ENCODE measurements around the gene OSBP.

OSBP gene

GRCh38 chr11:59607703-59608454, 7.7 kb downstream of the OSBP start:
- DNase-seq, result no peak

- no peak for DNase-seq
These were observed 13.1 kb downstream of the OSBP start for GRCh38 chr11:59602432-59602831.

- no peak for DNase-seq
These were observed 13.8 kb downstream of the OSBP start for GRCh38 chr11:59601788-59602187.

DNA sequence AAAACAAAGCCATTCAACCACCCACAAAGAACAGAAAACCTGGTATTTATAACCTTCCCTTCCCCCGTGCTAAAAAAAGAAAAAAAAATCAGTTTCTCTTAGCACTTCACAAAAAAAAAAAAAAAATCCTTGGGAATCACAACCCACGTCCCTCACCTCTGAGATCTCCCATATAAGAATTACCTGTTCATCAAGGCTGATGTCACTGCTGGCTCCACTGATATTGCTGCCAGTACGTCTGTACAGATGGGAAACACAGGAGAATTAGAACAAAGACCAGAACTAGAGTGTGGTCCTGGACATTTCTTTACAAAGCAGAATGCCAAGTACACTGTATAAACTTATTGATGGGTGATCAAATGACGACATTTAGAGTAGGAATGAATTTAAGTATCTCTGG, 14.9 kb downstream of the OSBP start:
- DNase-seq, result no peak

DNA sequence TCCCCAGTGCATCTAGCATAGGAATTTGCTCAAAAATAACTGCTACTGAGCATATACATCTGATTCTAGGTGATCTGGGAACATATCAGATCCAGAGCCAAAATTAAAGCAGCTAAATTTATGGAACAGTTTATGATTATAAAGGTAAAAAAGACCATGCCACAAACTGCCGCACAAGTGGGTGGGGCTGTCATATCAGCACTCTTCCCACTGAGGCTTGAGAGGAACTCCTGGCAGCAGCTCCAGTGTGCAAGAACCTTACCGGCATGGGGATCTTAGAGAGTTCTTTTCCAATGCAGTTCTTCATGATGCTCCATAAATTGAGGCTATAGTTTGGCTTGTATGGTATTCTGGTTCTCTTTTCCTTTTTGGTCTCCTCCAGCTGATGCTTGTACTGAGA, 15.3 kb downstream of the OSBP start:
- no peak for DNase-seq

DNA sequence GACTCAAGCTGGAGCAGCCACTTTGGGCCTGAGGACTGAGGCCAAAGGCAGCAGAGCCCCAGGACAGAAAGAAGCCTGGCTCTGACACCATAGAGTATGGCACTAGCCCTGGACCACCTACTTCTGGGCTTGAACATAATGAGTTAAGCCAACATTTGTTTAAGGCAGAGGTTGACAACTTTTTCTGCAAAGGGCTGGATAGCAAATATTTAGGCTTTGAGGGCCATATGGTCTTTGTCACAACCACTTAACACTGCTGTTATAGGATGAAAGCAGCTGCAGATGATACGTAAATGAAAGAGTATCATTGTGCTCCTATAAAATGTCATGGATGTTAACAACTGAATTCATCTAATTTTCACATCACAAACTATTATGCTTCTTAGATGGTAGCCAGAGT, 16.6 kb downstream of the OSBP start:
- DNase-seq, result no peak

DNA sequence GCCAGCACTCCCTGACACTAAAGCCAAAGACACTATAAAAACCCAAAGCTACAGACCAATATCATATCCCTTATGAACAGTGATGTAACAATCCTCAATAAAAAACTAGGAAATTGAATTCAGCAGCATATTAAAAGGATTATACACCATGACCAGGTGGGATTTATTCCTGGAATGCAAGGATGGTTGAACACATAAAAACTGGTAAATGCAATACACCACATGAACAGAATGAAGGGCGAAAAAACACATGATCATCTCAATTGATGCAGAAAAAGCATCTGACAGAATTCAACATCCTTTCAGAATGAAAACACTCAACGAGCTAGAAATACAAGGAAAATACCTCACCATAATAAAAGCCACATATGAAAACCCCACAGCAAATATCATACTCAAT, 31.3 kb downstream of the OSBP start:
- no peak for DNase-seq

- DNase-seq, result no peak
These were observed 33.6 kb downstream of the OSBP start for GRCh38 chr11:59582006-59582405.

DNA sequence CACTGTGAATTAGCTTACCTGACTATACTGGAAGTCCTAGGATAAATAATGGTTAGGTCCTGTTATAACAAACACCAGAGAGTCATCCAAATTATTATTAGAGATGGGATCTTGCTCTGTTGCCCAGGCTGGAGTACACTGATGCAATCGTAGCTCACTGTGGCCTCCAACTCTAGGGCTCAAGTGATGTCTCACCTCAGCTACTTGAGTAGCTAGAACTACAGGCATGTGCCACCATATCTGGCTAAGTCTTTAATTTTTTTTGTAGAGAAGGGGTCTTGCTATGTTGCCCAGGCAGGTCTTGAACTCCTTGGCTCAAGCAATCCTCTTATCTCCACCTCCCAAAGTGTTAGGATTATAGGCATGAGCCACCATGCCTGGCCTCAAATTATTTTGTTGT, 37.2 kb downstream of the OSBP start:
- DNase-seq, result no peak

DNA sequence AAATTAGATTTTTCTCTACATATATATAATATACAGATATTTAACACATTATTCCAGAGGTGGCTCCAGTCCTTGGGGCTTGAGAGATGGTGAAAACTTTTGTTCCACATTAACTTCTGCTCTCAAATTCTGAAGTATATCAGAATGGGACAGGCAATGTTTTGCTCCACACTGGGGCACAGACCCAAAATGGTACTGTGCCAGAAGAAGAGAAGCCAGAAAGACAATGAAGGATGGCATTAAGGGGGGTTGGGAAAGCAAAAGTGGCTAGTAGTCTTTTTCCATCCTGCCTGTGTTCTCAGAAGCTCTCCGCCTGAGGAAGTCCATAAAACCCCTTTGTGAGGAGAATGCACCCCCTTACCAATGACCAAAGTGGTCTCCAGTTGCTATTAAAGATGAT, 40.1 kb downstream of the OSBP start:
- no peak for DNase-seq

DNA sequence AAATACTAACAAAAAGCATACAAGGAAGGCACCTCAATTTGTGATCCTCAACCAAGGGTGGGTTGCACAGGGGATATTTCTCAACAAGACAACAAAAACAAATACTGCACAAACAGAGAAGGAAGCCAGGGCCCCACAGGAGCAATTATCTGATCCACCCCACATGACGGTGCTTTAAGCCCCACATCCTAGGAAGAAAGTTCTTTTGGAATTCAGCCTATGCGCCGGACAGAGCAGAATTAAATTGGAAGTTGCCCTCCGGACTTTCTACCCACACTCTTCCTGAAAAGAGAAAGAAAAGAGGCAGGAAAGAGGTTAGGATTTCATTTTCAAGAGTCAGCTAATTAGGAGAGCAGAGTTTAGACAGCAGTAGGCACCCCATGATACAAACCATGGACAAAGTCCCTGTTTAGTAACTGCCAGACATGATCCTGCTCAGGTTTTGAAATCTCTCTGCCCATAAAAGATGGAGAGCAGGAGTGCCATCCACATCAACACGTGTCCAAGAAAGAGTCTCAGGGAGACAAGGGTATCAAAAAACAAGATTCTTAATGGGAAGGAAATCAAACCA, 40.6 kb downstream of the OSBP start:
- no peak for DNase-seq

- no peak for DNase-seq
These were observed 41.1 kb downstream of the OSBP start for GRCh38 chr11:59574467-59574866.

DNA sequence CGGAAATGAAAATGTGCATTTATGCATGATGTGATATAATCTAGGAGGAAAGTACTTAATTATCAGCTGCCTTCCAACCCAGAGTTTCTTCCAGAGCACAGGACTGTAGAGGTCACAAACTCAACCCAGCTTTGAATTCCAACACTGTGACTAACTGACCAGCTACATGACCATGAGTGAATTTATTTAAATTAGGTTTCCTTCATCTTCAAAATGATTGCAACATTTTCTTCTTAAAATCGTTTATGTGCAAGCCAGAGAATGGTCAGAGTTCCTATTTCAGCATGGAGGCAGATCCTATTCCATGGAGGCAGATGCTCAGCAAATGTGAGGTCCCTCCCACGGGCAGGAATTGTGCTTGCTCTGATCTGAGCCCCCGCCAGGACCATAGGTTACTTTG, 42.4 kb downstream of the OSBP start:
- DNase-seq, result no peak

DNA sequence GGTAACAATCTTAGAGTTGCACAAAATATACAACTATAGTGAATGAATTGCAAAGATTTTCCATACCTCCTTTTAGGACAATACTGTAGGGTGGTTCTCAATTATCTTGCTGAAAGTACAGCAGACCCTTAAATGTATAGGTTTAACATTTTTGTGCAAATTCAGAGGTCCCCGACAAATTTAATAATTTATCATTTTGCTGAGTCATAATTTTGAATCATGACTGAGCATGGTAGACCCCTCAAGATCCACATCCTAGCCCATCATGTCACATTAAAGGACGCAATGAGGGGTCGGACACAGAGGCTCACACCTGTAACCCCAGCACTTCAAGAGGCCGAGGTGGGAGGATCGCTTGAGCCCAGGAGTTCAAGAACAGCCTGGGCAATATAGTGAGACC, 43.5 kb downstream of the OSBP start:
- no peak for DNase-seq

DNA sequence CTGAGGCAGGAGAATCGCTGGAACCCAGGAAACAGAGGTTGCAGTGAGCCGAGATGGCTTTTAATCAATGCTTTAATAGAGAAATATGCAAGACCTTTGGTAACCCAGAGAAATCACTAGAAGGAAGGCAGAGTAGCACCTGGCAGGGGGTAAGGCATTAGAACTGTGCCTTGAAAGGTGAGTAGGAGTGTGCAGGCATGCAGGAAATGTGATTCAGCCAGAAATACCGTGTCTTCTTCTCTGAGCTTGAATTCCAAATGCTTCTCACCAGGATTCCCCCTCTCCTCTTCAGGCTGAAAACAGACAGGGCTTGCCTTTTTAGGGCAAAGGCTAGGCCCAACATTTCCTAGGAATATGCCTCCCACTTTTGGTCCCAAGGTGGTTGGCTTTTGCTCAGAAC, 53.3 kb downstream of the OSBP start:
- no peak for DNase-seq

DNA sequence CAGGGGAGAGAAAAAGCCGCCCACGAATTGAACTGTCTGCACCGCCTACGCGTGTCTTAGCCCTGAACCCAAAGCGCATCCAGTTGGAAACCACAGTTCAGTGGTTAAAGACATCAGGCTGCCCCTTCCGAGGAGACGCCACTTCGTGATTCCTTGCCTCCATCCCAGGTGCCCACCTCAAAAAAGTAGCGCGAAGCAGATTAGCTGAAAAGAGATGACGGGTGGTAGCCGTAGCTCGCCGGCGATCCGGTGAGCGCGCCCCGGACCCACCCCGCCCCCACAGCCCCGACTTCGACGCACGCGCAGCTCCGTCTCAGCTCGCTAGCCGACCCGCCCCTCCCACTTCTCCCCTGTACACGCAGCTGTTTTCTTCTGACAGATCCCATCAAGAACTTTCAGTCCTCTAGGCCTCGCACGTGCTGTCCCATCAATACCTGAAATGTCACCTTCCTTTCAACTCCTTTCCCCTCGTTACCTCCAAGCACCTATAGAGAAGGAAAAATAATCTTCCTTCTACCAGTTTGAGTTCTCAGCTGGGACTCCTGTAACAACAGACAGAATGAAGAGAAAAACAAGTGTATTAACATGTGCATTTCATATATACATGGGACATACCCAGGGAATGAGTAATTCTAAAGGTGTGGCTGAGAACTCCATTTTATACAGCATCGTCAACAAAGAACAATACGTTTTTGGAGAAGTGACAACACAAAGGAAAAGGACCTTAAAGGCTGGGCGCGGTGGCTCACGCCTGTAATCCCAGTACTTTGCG, 54.7 kb downstream of the OSBP start:
- DNase-seq, result peak; percentile 86

DNA sequence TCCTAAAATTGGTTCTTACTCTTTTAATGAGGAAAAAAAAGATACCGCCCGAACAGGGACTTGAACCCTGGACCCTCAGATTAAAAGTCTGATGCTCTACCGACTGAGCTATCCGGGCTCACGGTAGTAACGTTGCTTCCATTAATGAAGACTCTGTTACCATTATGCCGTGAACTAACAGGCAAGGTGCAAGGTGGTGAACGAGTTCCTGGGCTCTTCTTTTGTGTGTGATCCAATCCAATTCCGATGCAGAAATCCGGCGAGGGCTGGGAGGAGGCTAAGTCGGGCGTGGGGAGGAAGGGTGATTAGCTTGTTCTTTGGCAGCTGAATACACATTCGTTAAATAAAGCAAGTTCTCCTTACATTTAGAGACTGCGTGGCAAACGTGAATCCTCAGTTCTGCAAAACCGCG, 55.3 kb downstream of the OSBP start:
- peak; percentile 68 for DNase-seq

DNA sequence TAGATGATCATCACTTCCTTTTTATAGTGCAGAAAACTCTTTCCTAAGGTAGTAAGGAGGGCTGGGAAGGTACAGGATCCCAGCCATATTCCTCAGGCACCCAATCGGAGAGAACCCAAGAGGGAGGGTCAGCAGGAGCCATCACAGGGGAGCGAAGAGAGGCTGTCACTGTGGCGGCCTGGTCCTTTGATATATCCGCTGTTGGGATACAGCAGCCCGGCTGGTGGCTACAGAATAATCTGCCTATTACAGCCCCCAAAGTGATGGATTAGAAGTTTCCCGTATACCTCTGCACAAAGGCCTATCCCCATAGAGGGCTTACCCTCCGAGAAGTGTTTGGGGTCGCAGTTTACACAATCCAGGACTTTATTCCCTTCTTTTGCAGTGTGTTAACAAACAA, 55.7 kb downstream of the OSBP start:
- DNase-seq, result no peak

- DNase-seq, result no peak
These were observed 57.3 kb downstream of the OSBP start for GRCh38 chr11:59558270-59558643.

- DNase-seq, result no peak
These were observed 58.6 kb downstream of the OSBP start for GRCh38 chr11:59556917-59557348.

DNA sequence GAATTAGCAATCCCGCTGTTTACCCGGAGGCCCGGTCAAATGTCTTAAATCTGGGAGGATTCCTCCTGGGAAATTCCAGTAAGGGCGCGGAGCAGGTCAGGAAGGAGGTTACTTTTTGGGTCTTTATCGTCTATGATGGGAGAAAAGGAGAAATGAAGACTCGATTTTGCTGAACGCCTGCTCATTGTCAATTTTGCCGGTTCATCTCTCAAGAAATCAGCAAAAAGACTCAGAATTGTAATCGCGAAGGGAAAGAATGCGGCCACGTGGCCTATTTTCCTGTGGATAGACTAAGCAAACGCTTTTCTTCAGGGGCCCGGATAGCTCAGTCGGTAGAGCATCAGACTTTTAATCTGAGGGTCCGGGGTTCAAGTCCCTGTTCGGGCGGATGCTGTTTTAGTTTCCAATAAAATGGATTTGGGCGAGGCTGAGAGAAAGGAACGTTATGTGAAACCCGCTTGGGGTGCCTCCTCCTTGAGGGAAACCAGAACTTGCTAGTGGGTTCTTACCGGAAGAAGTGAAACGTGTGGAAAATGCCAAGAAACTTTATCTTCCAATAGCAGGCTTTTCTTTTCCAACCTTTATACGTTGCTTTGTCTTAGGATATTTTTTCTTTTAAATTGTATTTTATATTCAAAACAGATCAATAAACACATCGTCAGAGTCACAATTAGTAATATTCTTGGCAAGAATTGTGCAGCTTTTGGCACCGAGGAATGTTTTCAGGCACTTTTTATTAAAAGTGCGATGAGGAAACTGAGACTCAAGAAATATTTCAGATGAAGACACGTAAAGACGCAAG, 59.3 kb downstream of the OSBP start:
- peak; percentile 72 for DNase-seq

DNA sequence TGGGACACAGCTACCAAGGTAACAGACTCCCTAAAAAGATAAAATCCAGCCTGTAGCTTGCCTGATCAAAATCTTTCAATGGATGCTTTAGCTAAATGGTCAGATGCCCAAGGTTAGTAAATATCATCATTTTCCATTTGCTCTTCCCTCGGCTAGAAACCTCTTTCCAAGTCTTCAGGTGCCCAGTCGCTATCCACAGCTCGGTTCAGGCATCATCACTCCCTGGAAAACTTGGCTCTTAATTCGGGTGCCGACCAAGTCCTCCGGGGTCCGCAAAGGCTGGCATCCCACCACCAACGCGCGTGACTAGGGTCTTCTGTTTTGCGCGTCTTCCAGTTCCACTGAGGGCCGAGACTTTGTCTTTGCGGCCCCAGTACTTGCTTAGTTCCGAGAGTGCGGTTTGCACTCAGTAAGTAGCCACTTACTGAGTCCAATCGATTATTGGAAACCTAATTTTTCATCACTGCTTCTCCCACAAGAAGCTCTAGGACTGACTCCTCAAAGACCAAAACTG, 59.9 kb downstream of the OSBP start:
- no peak for DNase-seq

GRCh38 chr11:59553323-59553722, 62.3 kb downstream of the OSBP start:
- no peak for DNase-seq

Measured in stimulated activated CD4-positive, alpha-beta T cell treated with anti-CD3 and anti-CD28 coated beads, Interleukin-12 subunit alpha, Interleukin-12 subunit beta, amount 100 ng/mL, for 4 hours (primary cell).